H9 (cell line): ENCODE measurements around the gene LRRC71. TPM values are rescaled to one million over a fixed set of nuclear protein-coding genes. Genes with fewer than 3 reads are reported as not detected.

ENCODE experiments used
- DNase-seq: peaks from one replicate; pipeline ENCODE4 v3.0.0-alpha.2; 2017
- H2AFZ ChIP-seq: one replicate; pipeline ENCODE4 v1.6.1; 2013; ENCODE audit warnings: mild to moderate bottlenecking, low read length, control low read depth, moderate library complexity
- H2AK5ac ChIP-seq: 2 replicates; pipeline ENCODE4 v1.6.1; 2013; ENCODE audit warnings: low read length, control low read depth, mixed read lengths; ENCODE audit not compliant: insufficient read length
- H2BK120ac ChIP-seq: one replicate; pipeline ENCODE4 v1.6.1; 2013; ENCODE audit warnings: low read depth, mild to moderate bottlenecking, low read length, control low read depth, inconsistent platforms; ENCODE audit not compliant: poor library complexity, severe bottlenecking
- H2BK12ac ChIP-seq: 2 replicates; pipeline ENCODE4 v1.6.1; 2013; ENCODE audit warnings: low read length, control low read depth, mixed read lengths, low read depth; ENCODE audit not compliant: insufficient read length
- H2BK15ac ChIP-seq: 2 replicates; pipeline ENCODE4 v1.6.1; 2013; ENCODE audit warnings: low read depth, low read length, control low read depth
- H2BK20ac ChIP-seq: one replicate; pipeline ENCODE4 v1.6.1; 2013; ENCODE audit warnings: low read depth, mild to moderate bottlenecking, low read length, control low read depth, inconsistent platforms; ENCODE audit not compliant: poor library complexity, severe bottlenecking
- H2BK5ac ChIP-seq: 2 replicates; pipeline ENCODE4 v1.6.1; 2013; ENCODE audit warnings: low read length, control low read depth, mixed read lengths; ENCODE audit not compliant: insufficient read length
- H3K14ac ChIP-seq: 2 replicates; pipeline ENCODE4 v1.6.1; 2013; ENCODE audit warnings: low read length, control low read depth; ENCODE audit not compliant: insufficient read depth
- H3K18ac ChIP-seq: 2 replicates; pipeline ENCODE4 v1.6.1; 2013; ENCODE audit warnings: low read depth, mild to moderate bottlenecking, mixed read lengths, low read length, control low read depth; ENCODE audit not compliant: insufficient read length
- H3K23ac ChIP-seq: 2 replicates; pipeline ENCODE4 v1.6.1; 2013; ENCODE audit warnings: low read length, control low read depth, mixed read lengths, low read depth; ENCODE audit not compliant: insufficient read length
- H3K23me2 ChIP-seq: 2 replicates; pipeline ENCODE4 v1.6.1; 2013; ENCODE audit warnings: low read depth, mild to moderate bottlenecking, mixed read lengths, low read length, control low read depth; ENCODE audit not compliant: insufficient read length, poor library complexity, severe bottlenecking
- H3K27ac ChIP-seq: 2 replicates; pipeline ENCODE4 v1.5.1; 2013; ENCODE audit warnings: low read length, control low read depth, mixed read lengths, low read depth; ENCODE audit not compliant: insufficient read length
- H3K27me3 ChIP-seq: 2 replicates; pipeline ENCODE4 v1.6.1; 2013; ENCODE audit warnings: low read length, control low read depth, inconsistent platforms; ENCODE audit not compliant: insufficient read depth
- H3K4ac ChIP-seq: 2 replicates; pipeline ENCODE4 v1.6.1; 2013; ENCODE audit warnings: low read depth, mild to moderate bottlenecking, control low read depth, inconsistent platforms, low read length, moderate library complexity
- H3K4me1 ChIP-seq: 2 replicates; pipeline ENCODE4 v1.6.1; 2013; ENCODE audit warnings: low read length, control low read depth, inconsistent platforms; ENCODE audit not compliant: insufficient read depth
- H3K4me2 ChIP-seq: 2 replicates; pipeline ENCODE4 v1.6.1; 2013; ENCODE audit warnings: low read length, control low read depth, mixed read lengths; ENCODE audit not compliant: insufficient read length, insufficient read depth
- H3K56ac ChIP-seq: 2 replicates; pipeline ENCODE4 v1.6.1; 2013; ENCODE audit warnings: low read depth, mild to moderate bottlenecking, mixed read lengths, low read length, control low read depth; ENCODE audit not compliant: insufficient read length
- H3K79me1 ChIP-seq: 2 replicates; pipeline ENCODE4 v1.6.1; 2013; ENCODE audit warnings: low read depth, mild to moderate bottlenecking, moderate library complexity, low read length, control low read depth, inconsistent platforms; ENCODE audit not compliant: insufficient read depth, poor library complexity, severe bottlenecking
- H3K79me2 ChIP-seq: 2 replicates; pipeline ENCODE4 v1.6.1; 2013; ENCODE audit warnings: low read length, control low read depth, inconsistent platforms; ENCODE audit not compliant: insufficient read depth
- H3K9ac ChIP-seq: 2 replicates; pipeline ENCODE4 v1.6.1; 2013; ENCODE audit warnings: low read length, control low read depth, mixed read lengths; ENCODE audit not compliant: insufficient read length; ENCODE audit errors: extremely low read depth
- H3K9me3 ChIP-seq: one replicate; pipeline ENCODE4 v1.6.1; 2013; ENCODE audit warnings: low read depth, low read length, inconsistent platforms; ENCODE audit not compliant: control insufficient read depth
- H3T11ph ChIP-seq: one replicate; pipeline ENCODE4 v1.6.1; 2013; ENCODE audit warnings: mild to moderate bottlenecking, low read length, control low read depth, inconsistent platforms
- H4K20me1 ChIP-seq: one replicate; pipeline ENCODE4 v1.6.1; 2013; ENCODE audit not compliant: control insufficient read depth, insufficient read length, insufficient read depth
- H4K5ac ChIP-seq: 2 replicates; pipeline ENCODE4 v1.6.1; 2013; ENCODE audit warnings: low read depth, mild to moderate bottlenecking, mixed read lengths, low read length, control low read depth; ENCODE audit not compliant: insufficient read length
- H4K8ac ChIP-seq: replicated peaks from 2 replicates; pipeline ENCODE4 v1.6.1; 2013; ENCODE audit warnings: low read length, control low read depth, mixed read lengths, low read depth; ENCODE audit not compliant: insufficient read length
- H4K91ac ChIP-seq: 2 replicates; pipeline ENCODE4 v1.6.1; 2013; ENCODE audit warnings: low read depth, mild to moderate bottlenecking, moderate library complexity, mixed read lengths, low read length, control low read depth; ENCODE audit not compliant: insufficient read length
- H3K27ac Mint-ChIP-seq, 3 experiments: 2 replicates in 2 of 3; 3 replicates in 1 of 3; pipeline ENCODE4 v1.8.0; 2020 to 2021; ENCODE audit warnings: mixed read lengths in 3 of 3, mild to moderate bottlenecking in 1 of 3, moderate library complexity in 1 of 3
- H3K27me3 Mint-ChIP-seq: 2 replicates; pipeline ENCODE4 v1.8.0; 2021; ENCODE audit warnings: low read depth, mild to moderate bottlenecking, moderate library complexity, mixed read lengths
- H3K36me3 Mint-ChIP-seq, 3 experiments: 2 replicates in 2 of 3; 3 replicates in 1 of 3; pipeline ENCODE4 v1.8.0; 2020 to 2021; ENCODE audit warnings: low read depth in 3 of 3, mixed read lengths in 3 of 3; ENCODE audit not compliant: insufficient read depth in 1 of 3
- H3K4me1 Mint-ChIP-seq, 2 experiments: 2 replicates each; pipeline ENCODE4 v1.8.0; 2020; ENCODE audit warnings: mixed read lengths in 2 of 2
- H3K4me3 Mint-ChIP-seq, 2 experiments: 2 replicates in 1 of 2; 3 replicates in 1 of 2; pipeline ENCODE4 v1.8.0; 2020 to 2021; ENCODE audit warnings: mild to moderate bottlenecking in 2 of 2, mixed read lengths in 2 of 2, moderate library complexity in 1 of 2
- H3K9me3 Mint-ChIP-seq, 2 experiments: 2 replicates in 1 of 2; 3 replicates in 1 of 2; pipeline ENCODE4 v1.8.0; 2020; ENCODE audit warnings: mild to moderate bottlenecking in 2 of 2, mixed read lengths in 2 of 2, moderate library complexity in 1 of 2
- WGBS: extraction: QIAGEN DNeasy Blood & Tissue Kit; methylation state at CpG from one replicate; pipeline ENCODE4 v1.1.7; 2013; ENCODE audit warnings: missing lambda C conversion rate, low lambda C conversion rate, mixed read lengths; ENCODE audit not compliant: insufficient read length; ENCODE audit errors: extremely low coverage; 5-methylcytosine and 5-hydroxymethylcytosine counted together
- total RNA-seq: library from RNA; stranded (reverse); gene quantifications from 2 replicates; pipeline ENCODE4 v1.2.1, GENCODE V29; 2021
- TF ChIP-seq, protein P1 (sequence below): fragments of 200-600 bp; sonication (generic); conservative IDR thresholded peaks from 3 replicates; pipeline ENCODE4 v1.8.0; 2021; ENCODE audit warnings: antibody characterized with exemption, mild to moderate bottlenecking

The LRRC71 gene
- total RNA-seq, 1 experiment from 2014 or later, result not detected

DNA sequence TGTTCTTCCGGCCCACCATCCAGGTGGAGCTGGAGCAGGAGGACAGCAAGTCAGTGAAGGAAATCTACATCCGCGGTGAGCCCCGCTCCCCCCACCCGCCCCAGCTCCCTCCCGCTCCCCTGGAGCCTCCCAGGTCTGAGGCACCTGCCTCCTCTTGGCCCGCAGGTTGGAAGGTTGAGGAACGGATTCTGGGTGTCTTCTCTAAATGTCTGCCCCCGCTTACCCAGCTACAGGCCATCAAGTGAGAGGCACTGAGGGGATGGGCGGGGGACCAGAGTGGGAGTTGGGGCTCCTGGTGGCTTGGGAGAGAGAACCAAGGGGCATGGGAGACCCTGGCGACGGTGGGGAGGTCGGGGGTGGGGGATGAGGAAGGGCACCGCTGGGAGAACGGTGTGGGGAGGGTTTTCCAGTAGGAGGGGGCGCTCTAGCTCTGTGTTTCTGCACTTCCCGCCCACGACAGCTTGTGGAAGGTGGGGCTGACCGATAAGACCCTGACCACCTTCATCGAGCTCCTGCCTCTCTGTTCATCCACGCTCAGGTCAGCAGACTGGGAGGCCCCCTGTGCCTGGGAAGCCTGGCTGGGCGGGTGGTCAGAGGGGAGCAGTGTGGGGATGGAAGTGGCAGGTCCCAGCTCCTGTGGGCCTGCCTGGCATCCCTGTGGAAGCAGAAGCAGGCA, 4.2 kb downstream of the LRRC71 start:
- no peaks in the 10 kb centered on the region for H3K79me2 ChIP-seq
- H3T11ph ChIP-seq, result no peak overlapping the region
- Mint-ChIP-seq H3K27ac (no peak overlapping the region), H3K9me3 (peaks cover 0 to 3% of the 10 kb centered on the region in 2 experiments; a peak in 1 of 5 replicates), H3K4me3 (peak overlapping the region; percentile 48 to 83), H3K36me3 (no peaks in the 10 kb centered on the region; a peak in 1 of 7 replicates), H3K27me3 (peaks cover 100% of the 10 kb centered on the region), H3K4me1 (peaks cover 21 to 40% of the 10 kb centered on the region in 2 experiments)
- no peak overlapping the region for H3K18ac ChIP-seq
- no peak overlapping the region for H2BK15ac ChIP-seq
- TF ChIP-seq, protein P1, sequence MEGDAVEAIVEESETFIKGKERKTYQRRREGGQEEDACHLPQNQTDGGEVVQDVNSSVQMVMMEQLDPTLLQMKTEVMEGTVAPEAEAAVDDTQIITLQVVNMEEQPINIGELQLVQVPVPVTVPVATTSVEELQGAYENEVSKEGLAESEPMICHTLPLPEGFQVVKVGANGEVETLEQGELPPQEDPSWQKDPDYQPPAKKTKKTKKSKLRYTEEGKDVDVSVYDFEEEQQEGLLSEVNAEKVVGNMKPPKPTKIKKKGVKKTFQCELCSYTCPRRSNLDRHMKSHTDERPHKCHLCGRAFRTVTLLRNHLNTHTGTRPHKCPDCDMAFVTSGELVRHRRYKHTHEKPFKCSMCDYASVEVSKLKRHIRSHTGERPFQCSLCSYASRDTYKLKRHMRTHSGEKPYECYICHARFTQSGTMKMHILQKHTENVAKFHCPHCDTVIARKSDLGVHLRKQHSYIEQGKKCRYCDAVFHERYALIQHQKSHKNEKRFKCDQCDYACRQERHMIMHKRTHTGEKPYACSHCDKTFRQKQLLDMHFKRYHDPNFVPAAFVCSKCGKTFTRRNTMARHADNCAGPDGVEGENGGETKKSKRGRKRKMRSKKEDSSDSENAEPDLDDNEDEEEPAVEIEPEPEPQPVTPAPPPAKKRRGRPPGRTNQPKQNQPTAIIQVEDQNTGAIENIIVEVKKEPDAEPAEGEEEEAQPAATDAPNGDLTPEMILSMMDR, result no peak
- no peaks in the 10 kb centered on the region for H3K9me3 ChIP-seq
- H2BK20ac ChIP-seq, result no peak overlapping the region
- H3K23ac ChIP-seq, result no peak overlapping the region
- no peak overlapping the region for H4K5ac ChIP-seq
- no peak overlapping the region for H2BK12ac ChIP-seq
- no peak overlapping the region for H3K9ac ChIP-seq
- peaks cover 73% of the 10 kb centered on the region for H3K27me3 ChIP-seq
- H4K8ac ChIP-seq, result no peak overlapping the region
- no peak overlapping the region for H4K91ac ChIP-seq
- H4K20me1 ChIP-seq, result no peaks in the 10 kb centered on the region
- H2AK5ac ChIP-seq, result no peak overlapping the region
- WGBS, result no CpG with 5 or more reads among the region's 22 CpGs
- H2BK120ac ChIP-seq, result no peak overlapping the region
- H3K56ac ChIP-seq, result no peak overlapping the region
- H3K4me2 ChIP-seq, result peak overlapping the region; percentile 36
- no peak overlapping the region for H3K4ac ChIP-seq
- H2AFZ ChIP-seq, result no peak overlapping the region
- H3K14ac ChIP-seq, result no peak overlapping the region
- no peaks in the 10 kb centered on the region for H3K4me1 ChIP-seq
- H3K79me1 ChIP-seq, result no peaks in the 10 kb centered on the region
- no peak overlapping the region for H2BK5ac ChIP-seq
- H3K23me2 ChIP-seq, result peaks cover 16% of the 10 kb centered on the region
- H3K27ac ChIP-seq, result no peak overlapping the region
- DNase-seq, result peak; percentile 55
